GM18508 (cell line): ENCODE measurements around the gene GPD1.
"Not testable (repeated sequence)": the region's sequence is repeated elsewhere in the genome, so short reads cannot be mapped to it uniquely, and the experiment has no call there.

Source experiments
- ATAC-seq: cut with Tn5 transposase; IDR thresholded peaks from one replicate; pipeline ENCODE4 v1.9.1; 2021; ENCODE audit warnings: moderate number of reproducible peaks; ENCODE audit not compliant: insufficient read depth, unreplicated experiment

GPD1 gene

GRCh38 chr12:50119387-50119786 lies 15.6 kb downstream of the GPD1 start:
- no peak for ATAC-seq

DNA sequence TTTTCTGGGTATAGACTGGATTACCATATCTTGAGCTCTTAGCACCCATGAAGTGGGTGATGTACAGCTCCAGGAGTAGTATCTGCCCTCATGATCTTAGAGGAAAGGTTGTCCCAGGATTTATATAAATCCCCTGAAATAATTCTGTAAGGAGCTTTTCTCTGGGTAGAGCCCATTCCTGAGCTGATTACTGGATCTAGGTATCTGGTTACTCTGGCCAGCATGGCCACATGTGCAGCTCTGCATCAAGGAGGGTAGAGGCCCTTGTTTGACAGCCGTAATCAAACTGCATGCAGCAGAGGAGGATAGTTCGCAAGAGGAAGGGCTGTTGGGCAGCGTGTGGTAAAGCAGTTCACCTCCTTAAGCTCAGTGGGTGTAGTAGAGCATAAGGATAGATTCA lies 16.7 kb downstream of the GPD1 start:
- ATAC-seq, result no peak

- ATAC-seq, result no peak
Measured at GRCh38 chr12:50120953-50121352, 17.1 kb downstream of the GPD1 start.

GRCh38 chr12:50121641-50122040 lies 17.8 kb downstream of the GPD1 start:
- ATAC-seq, result no peak

DNA sequence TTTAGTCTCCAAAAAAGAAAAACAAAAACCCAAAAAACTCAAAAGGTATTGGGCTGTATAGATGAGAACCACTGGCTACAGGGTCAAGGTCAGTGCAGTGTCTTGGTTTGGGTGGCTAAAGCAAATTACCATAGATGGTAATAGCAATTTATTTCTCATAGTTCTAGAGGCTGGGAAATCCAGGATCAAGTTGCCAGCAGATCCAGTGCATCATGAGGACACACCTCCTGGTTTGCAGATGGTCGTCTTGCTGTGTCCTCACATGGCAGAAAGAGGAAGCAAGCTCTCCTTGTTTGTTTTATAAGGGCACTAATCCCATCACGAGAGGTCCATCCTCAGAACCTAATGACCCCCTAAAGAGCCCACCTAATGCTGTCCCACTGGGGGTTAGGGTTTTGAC lies 19.4 kb downstream of the GPD1 start:
- ATAC-seq, result no peak

DNA sequence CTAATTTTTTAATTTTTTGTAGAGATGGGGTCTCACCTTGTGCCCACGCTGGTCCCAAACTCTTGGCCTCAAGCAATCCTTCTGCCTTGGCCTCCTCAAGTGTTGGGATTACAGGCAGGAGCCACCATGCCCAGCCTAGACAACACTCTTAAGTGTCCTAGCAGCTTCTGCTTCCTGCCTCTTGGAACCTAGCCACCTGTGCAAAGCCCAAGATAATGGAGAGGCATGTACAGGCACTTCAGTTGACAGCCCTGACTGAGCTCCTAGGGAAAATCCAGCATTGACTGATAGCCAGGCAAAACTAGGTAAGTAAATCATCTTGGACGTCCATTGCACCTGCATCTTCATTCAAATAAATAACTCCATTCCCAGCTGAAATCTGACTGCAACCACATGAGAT lies 23.7 kb downstream of the GPD1 start:
- ATAC-seq, result no peak

GRCh38 chr12:50129290-50129689 lies 25.5 kb downstream of the GPD1 start:
- ATAC-seq, result no peak

DNA sequence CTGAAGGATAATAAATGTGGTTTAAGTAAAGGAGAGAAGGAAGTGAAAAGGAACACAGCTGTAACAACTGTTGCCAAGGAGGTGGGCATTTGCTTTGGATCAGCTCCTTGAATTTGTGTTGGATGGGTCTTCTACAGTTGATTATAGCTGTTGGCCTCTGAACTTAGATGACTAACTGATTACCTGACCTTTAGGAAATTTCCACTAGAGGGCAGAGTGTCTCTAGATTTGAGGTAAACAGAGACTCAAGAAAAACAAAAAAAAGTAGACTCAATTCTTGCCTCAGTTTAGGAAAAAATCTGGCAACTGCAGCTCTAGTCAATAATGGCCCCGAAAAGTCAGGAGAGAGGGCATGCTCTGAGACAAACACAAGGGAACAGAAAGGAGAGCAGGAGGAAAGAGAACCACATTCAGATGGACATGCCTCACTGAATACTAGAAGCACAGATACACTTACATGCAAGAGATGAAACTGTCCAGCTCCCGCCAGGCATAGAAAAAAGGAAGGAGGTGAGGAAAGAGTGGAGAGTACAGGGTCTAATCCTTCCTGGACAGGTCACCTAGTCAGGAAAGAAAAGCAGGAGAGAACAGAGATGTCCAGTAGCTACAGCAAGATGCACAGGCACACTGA lies 28.8 kb downstream of the GPD1 start:
- no peak for ATAC-seq

DNA sequence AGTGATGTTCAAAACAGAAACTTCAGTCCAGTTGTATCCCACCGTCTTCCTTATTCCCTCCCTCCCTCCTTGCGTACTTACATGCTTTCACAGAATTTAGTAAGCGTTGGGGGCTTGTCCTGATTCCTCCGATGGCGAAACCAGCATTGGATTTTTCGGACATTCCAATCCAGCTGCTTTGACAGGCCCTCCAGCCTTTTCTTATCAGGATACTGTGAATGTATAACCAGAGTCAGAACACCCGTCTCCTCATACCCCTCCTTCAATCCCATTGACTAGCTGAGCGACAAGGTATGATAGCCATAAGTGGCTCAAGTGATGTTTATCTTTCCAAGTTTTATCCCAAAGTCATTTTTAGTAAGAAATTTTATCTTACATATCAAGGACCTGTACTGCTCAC lies 39.2 kb downstream of the GPD1 start:
- no peak for ATAC-seq

GRCh38 chr12:50145439-50145838 lies 41.6 kb downstream of the GPD1 start:
- no peak for ATAC-seq

DNA sequence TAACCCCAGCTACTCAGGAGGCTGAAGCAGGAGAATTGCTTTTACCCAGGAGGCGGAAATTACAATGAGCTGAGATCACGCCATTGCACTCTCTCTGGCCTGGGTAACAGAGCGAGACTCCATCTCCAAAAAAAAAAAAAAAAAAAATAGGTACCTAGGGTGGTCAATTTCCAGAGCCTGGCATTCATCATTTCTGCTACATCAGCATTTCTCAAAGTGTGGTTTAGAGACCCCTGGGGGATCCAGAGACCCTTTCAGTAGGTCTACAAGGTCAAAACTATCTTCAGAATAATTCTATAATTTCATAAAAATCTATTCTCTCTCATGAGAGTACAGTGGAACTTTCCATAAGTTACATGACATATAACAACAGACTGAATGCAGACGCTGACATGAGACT lies 43.5 kb downstream of the GPD1 start:
- no peak for ATAC-seq

DNA sequence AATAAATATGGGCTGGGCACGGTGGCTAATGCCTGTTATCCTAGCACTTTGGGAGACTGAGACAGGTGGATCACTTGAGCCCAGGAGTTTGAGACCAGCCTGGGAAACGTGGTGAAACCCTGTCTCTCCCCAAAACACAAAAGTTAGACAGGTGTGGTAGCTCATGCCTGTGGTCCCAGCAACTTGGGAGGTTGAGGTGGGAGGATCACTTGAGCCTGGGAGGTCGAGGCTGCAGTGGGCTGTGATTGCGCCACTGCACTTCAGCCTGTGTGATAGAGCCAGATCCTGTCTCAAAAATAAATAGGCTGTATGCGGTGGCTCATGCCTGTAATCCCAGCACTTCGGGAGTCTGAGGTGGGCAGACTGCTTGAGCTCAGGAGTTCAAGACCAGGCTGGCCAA lies 44.2 kb downstream of the GPD1 start:
- ATAC-seq, result not testable (repeated sequence)

DNA sequence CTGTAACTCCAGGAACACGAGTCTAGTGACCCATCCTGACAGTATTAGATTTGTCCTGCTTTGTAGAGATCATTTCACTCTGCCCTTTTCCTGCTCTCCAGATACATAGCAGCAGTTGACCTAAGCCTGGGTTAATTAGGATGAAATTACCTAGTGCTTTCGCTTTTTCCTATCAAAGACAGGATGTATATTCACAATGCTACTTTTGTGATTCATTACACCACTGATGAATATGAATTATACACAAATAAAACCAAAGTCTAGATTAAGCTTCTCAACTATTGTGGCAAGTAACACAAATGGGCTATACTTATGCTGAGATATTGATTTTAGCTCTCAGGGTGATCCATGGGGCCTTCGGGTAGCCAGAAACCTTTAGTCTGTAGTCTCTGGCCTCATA lies 45.5 kb downstream of the GPD1 start:
- no peak for ATAC-seq

GRCh38 chr12:50151047-50151687 lies 47.4 kb downstream of the GPD1 start:
- no peak for ATAC-seq

GRCh38 chr12:50154947-50155346 lies 51.1 kb downstream of the GPD1 start:
- not testable (repeated sequence) for ATAC-seq

GRCh38 chr12:50156641-50157040 lies 52.8 kb downstream of the GPD1 start:
- ATAC-seq, result no peak

DNA sequence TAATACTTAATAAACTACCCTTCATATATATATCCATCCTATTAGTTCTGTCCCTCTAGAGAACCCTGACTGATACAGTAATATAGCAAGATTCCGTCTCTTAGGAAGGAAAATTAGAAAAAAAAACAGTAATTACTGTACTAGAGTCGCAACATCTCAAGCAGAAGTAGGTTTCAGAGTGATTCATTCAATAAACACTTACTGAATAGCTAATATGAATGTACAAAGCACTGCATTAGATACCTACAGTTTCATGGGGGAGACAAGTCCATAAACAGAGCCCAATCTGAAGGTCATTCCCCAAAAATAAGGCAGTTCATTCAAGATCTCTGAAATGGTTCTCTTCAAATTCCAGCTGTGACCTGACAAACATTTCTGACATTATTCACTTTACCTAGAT lies 53.5 kb downstream of the GPD1 start:
- ATAC-seq, result no peak

DNA sequence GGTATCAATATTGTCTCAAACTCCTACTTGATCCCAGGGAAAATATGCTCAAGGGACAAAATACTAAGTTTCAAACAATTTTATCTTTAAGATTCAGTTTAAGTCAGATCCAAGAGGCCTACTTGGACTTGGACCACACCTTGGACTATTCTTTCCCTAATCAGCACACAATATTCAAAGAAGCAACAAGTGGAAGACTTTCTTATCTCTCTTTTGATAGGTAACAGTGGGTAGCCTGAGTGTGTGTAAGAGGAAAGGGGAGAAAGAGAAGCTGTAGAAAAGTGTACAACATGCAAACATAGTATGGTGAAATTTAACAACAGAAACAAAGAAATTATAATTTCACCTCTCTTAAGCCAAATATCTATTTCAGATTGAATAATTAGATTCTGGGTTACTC lies 56.8 kb downstream of the GPD1 start:
- no peak for ATAC-seq
